AG04449 (cell line): Measurements from ENCODE around the gene MGAT4B.
A peak's percentile ranks its signal among the peaks of the same experiment; 100 is the strongest.

Experiments
- CTCF ChIA-PET: fragments of 350-600 bp; formaldehyde crosslinking; extraction: SDS; loops from one replicate; lab custom pipeline; 2021; ENCODE audit warnings: antibody characterized with exemption; lab: Yijun Ruan, JAX
- POLR2A ChIA-PET: fragments of 400-600, 350-600 bp; formaldehyde crosslinking; extraction: SDS; loops from one replicate; lab custom pipeline; 2020; ENCODE audit warnings: antibody characterized with exemption, inconsistent platforms; lab: Yijun Ruan, JAX
- DNase-seq: peaks from one replicate; pipeline ENCODE4 v3.0.0-alpha.2; 2010; ENCODE audit warnings: low read depth, low spot score
- H3K4me3 ChIP-seq: 2 replicates; pipeline ENCODE4 v1.5.1; 2011; ENCODE audit warnings: low read depth, mild to moderate bottlenecking, control low read depth, low read length
- TF ChIP-seq, protein P1 (sequence below): IDR thresholded peaks from one replicate; pipeline ENCODE4 v1.5.1; 2011; ENCODE audit warnings: mild to moderate bottlenecking, moderate library complexity, low read length, control low read depth, inconsistent platforms; ENCODE audit not compliant: insufficient read depth; ENCODE audit errors: missing control alignments

MGAT4B gene

DNA sequence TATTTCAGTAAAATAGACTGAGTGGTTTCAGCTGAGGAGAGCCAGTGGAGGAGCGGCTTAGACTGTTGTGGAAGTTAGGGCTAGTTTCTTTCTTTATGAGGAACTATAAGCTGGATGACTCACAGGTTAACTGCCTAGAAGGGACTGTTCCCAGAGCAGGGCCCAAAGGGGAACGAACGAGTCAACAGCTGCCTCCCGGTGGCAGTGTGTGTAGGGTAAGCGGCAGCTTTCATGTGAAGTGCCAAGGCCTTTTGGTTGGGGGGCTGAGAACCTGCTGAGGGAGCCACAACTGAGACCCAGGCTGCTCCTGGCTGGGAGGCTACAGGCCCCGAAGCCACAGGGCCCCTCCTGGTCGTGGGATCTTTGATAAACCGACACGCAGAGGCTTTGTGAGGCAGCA lies 21.0 kb upstream of the MGAT4B start:
- ChIA-PET CTCF (interaction anchor here (0.8 to 1.4 kb wide), 3 partner anchors 25 to 78 kb away, joined by 3 to 7 read pairs (median 5); no protein-coding TSS in a partner anchor), POLR2A (interaction anchor here (1.2 kb wide), 1 partner anchor 11 kb away, joined by 3 read pairs; no protein-coding TSS in a partner anchor)
- no peak for DNase-seq
- H3K4me3 ChIP-seq, result no peak overlapping the region
- TF ChIP-seq, protein P1, sequence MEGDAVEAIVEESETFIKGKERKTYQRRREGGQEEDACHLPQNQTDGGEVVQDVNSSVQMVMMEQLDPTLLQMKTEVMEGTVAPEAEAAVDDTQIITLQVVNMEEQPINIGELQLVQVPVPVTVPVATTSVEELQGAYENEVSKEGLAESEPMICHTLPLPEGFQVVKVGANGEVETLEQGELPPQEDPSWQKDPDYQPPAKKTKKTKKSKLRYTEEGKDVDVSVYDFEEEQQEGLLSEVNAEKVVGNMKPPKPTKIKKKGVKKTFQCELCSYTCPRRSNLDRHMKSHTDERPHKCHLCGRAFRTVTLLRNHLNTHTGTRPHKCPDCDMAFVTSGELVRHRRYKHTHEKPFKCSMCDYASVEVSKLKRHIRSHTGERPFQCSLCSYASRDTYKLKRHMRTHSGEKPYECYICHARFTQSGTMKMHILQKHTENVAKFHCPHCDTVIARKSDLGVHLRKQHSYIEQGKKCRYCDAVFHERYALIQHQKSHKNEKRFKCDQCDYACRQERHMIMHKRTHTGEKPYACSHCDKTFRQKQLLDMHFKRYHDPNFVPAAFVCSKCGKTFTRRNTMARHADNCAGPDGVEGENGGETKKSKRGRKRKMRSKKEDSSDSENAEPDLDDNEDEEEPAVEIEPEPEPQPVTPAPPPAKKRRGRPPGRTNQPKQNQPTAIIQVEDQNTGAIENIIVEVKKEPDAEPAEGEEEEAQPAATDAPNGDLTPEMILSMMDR, result no peak

DNA sequence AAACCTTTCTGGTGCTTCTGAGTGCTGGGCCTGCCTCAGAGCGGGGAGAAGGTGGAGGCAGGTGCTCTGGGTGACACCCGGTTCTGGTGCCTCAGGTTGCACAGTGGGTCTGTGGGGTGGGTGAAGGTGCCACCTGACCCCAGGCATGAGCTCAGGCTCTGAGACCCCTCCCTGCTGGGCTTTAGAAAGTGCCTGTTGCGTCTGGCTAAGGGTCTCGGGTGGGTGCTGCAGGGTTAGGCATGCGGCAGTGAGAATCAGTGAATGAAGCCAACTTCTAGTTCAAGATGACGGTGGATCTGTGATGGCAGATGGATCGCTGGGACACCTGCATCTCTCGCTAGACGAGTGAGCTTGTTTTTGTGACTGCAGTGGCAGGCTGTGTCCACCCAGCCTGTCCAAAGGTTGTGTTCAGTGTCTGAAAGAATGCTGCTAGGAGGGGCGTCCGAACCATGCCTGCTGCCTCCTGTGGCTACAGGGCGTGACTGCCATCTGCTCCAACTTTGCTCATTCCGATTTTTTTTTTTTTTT lies 19.1 kb upstream of the MGAT4B start:
- TF ChIP-seq, protein P1, result no peak
- ChIA-PET CTCF (interaction anchor here (1.5 to 1.6 kb wide), 2 partner anchors 12 kb away, joined by 4 to 5 read pairs; no protein-coding TSS in a partner anchor), POLR2A (interaction anchor here (0.9 to 1.1 kb wide), 2 partner anchors 12 to 202 kb away, joined by 3 read pairs; no protein-coding TSS in a partner anchor)
- H3K4me3 ChIP-seq, result no peak overlapping the region
- no peak for DNase-seq

DNA sequence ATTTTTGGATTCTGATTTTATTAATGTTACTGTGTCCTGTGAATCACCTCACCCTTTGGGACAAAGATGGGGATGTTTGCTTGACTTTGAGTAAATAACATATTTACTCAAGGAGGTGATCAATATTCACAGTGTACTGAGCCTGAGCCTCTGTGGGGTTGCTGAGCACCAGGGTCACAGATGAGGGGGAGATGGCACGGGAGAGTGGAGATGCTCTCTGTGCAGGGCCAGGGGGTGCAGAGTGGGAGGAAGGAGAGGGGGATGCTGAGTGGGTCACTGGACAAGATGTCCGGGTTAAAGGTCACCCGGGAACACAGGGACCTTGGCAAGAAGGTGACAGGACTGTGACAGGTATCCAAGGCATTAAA lies 18.1 kb upstream of the MGAT4B start:
- TF ChIP-seq, protein P1, result no peak

DNA sequence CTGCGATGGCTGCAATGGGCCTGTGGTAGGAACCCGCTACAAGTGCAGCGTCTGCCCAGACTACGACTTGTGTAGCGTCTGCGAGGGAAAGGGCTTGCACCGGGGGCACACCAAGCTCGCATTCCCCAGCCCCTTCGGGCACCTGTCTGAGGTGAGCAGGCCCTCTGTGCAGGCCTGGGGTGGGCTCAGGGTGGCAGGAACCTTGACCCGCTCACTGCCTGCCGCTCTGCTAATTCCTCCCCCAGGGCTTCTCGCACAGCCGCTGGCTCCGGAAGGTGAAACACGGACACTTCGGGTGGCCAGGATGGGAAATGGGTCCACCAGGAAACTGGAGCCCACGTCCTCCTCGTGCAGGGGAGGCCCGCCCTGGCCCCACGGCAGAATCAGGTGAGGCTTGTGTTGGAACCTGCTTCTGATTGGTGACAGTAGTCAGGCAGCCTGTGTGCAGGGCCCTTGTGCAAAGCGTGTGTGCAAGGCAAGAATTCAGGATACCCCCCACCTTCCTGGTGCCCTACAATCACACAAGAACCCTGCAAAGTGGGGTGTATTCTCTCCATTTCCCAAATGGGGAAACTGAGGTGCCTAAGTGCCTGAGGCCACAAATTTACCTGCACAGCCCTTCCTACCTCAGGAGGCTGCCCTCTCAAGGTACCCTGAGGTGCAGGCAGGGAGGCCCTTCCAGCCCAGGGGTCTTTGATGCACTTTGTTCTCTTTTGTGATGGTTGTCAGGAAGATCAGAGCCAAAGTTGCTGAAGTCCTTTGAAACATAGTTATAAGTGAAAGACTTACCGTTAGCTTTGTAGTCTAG lies 17.5 kb upstream of the MGAT4B start:
- no peak for DNase-seq
- ChIA-PET POLR2A (interaction anchor here (1.1 kb wide), 1 partner anchor 28 kb away, joined by 3 read pairs; no protein-coding TSS in a partner anchor), CTCF (interaction anchor here (0.7 kb wide), 1 partner anchor 44 kb away, joined by 3 read pairs; no protein-coding TSS in a partner anchor)
- TF ChIP-seq, protein P1, result no peak
- no peak overlapping the region for H3K4me3 ChIP-seq

More for the DNA sequence above, 18.1 kb upstream of the MGAT4B start:
- POLR2A ChIA-PET, result no interaction called here
- no peak overlapping the region for H3K4me3 ChIP-seq
- CTCF ChIA-PET, result interaction anchor here (0.7 to 1.6 kb wide), 2 partner anchors 13 to 43 kb away, joined by 3 to 5 read pairs; no protein-coding TSS in a partner anchor
- no peak for DNase-seq

DNA sequence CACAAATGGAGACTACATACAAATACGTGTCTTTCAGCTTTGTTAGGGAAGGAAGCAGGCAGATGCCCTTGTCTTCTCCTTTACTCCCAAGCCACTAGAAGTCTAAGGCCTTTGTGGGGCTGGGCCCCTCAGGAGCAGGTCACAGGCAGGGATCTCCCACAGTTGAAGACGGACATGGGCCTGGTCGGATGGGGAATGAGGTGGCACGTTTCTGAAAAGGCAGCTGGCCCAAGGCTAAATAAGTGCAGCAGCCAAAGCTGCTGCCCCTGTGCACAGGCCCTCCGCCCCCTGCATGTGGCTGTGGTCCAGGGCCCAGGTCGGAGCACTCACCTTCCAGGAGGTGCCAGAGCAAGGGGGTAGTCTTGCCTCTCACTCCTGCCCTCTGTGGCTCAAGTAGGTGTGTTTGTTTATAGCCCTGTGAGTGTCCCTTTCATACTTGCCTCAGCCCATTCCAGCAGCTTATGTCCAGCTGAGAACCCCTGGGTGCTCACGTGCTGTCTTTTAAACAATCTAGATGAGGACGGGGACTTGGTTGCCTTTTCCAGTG lies 15.9 kb upstream of the MGAT4B start:
- H3K4me3 ChIP-seq, result peak overlapping the region; percentile 86
- TF ChIP-seq, protein P1, result no peak
- POLR2A ChIA-PET, result interaction anchor here (0.6 to 1.8 kb wide), 5 partner anchors 10 to 27 kb away, joined by 3 to 6 read pairs (median 3); no protein-coding TSS in a partner anchor
- no peak for DNase-seq
- CTCF ChIA-PET, result interaction anchor here (0.6 to 1.8 kb wide), 3 partner anchors 15 to 26 kb away, joined by 3 to 6 read pairs (median 5); no protein-coding TSS in a partner anchor
